Measurements from ENCODE around the gene CCNY.

Gene CCNY

DNA sequence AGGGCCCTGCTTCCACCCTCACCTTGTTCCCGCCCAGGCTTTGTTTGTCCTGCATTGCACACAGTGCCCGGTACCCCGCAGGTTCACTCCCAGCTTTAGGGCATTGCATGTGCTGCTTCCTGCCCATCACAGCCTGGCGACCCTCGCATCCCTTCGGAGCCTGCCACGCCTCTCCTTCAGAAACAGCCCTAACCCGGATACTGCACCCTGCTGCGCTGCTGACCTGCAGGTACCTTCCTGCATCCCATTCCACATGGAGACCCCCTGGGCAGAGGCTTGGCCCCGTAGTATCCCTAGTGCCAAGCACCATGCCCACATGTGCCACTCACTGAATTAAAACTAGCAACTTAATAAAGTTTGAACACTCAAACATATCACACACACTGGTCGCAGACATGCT, 249.0 kb downstream of the CCNY start:
- no peak for TF ChIP-seq POLR2A (IDR thresholded peaks at IDR 0.05; ENCODE audit: low read depth, low read length)
- FAIRE-seq, result no peak
- no peak for DNase-seq (ENCODE audit: insufficient read length, low spot score)

GRCh38 chr10:35585903-35586535, 249.7 kb downstream of the CCNY start:
- DNase-seq (ENCODE audit: insufficient read length, low spot score) (no peak), FAIRE-seq (no peak)
- no peak for TF ChIP-seq POLR2A (IDR thresholded peaks at IDR 0.05; ENCODE audit: low read depth, low read length)

DNA sequence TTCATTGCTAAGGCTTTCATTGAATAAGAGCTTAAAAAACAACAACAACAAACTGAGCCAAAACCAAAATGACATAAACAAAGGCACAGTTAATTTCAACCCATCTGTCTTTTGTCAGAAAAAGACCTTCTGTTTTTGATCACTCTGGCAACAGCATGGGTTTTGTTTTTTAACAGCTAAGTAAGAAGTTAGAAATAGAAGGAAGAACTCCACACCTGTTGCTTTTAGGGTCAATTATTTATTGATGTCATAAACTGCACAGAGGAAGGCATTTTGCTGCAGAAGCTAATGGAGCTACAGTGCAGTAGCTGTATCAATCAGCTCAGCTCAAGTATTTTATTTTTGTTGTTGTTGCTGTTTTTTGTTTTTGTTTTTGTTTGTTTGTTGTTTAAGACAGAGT, 252.5 kb downstream of the CCNY start:
- DNase-seq (ENCODE audit: insufficient read length, low spot score) (no peak), FAIRE-seq (no peak)
- TF ChIP-seq POLR2A (IDR thresholded peaks at IDR 0.05; ENCODE audit: low read depth, low read length), result no peak

- TF ChIP-seq POLR2A (IDR thresholded peaks at IDR 0.05; ENCODE audit: low read depth, low read length), result no peak
- DNase-seq (ENCODE audit: insufficient read length, low spot score) (no peak), FAIRE-seq (no peak)
Measured at GRCh38 chr10:35592441-35592840, 256.1 kb downstream of the CCNY start.

DNA sequence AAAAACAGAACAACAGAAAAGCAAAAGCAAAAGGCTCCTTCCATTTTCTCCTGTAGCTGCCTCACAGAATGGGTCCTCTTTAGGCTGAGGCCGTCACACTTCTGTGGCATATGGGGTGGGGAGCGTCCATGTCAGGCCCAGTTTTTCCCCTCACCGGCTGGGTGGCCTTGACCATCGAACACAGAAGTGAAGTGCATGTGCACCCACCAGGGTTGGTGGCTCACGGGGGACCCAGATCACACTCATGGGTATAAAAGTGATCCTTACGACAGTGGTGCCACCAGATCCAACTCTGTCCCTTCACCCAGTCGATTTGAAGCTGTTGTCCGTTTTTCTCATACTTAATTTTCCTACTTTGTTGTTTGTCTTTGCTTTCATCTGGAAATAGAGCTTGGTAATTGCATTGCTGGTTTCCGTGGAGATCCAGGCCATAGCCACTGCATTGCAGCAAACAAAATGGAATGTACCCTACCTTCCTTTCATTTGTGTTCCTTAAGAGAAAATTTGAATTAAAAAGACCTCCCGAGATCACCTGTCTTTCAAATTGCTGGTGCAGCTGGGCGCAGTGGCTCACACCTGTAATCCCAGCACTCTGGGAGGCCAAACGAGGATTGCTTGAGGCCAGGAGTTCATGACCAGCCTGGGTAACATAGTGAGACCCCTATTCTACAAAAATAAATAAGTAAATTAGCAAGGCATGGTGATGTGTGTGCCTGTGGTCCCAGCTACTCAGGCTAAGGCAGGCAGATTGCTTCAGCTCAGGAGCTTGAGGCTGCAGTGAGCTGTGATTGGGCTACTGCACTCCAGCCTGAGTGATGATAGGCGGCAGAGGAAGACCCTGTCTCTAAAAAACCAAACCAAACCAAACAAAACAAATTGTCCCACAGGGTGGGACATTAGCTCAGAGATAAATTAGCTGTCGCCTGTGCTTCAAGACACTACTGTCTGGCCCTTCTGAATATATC, 258.1 kb downstream of the CCNY start:
- no peak for DNase-seq (ENCODE audit: insufficient read length, low spot score)
- TF ChIP-seq POLR2A (IDR thresholded peaks at IDR 0.05; ENCODE audit: low read depth, low read length), result no peak
- FAIRE-seq, result no peak

GRCh38 chr10:35595106-35595505, 258.8 kb downstream of the CCNY start:
- DNase-seq (ENCODE audit: insufficient read length, low spot score) (no peak), FAIRE-seq (no peak)
- no peak for TF ChIP-seq POLR2A (IDR thresholded peaks at IDR 0.05; ENCODE audit: low read depth, low read length)

DNA sequence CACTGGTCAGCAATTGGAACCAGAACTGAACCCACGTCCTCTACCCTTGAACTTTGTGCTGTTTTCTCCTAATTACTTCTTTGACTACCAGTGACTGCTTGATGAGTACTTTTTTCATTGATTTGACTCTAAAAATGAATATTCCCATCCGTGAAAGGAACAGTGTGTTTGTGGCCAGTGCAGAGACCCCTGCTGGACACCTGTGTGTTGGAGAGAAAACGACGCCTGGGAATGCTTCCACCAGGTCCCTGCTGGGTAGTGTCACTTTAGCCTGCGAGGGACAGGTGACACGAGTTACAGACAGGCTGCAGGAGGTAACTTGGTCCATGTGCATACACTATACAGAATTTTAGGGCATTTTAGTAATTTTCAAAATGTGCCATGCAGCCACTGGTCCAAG, 262.1 kb downstream of the CCNY start:
- FAIRE-seq (no peak), DNase-seq (ENCODE audit: insufficient read length, low spot score) (no peak)
- TF ChIP-seq POLR2A (IDR thresholded peaks at IDR 0.05; ENCODE audit: low read depth, low read length), result no peak

- FAIRE-seq (no peak), DNase-seq (ENCODE audit: insufficient read length, low spot score) (no peak)
- TF ChIP-seq POLR2A (IDR thresholded peaks at IDR 0.05; ENCODE audit: low read depth, low read length), result no peak
Measured at GRCh38 chr10:35600193-35600592, 263.9 kb downstream of the CCNY start.

GRCh38 chr10:35605191-35605590, 268.9 kb downstream of the CCNY start, which contains the start of gene GJD4:
Gene GJD4 (plus strand): TSS chr10:35605341. CDS start chr10:35605568, 227 bp downstream.
- FAIRE-seq (no peak), DNase-seq (ENCODE audit: insufficient read length, low spot score) (no peak)
- TF ChIP-seq POLR2A (IDR thresholded peaks at IDR 0.05; ENCODE audit: low read depth, low read length), result no peak

DNA sequence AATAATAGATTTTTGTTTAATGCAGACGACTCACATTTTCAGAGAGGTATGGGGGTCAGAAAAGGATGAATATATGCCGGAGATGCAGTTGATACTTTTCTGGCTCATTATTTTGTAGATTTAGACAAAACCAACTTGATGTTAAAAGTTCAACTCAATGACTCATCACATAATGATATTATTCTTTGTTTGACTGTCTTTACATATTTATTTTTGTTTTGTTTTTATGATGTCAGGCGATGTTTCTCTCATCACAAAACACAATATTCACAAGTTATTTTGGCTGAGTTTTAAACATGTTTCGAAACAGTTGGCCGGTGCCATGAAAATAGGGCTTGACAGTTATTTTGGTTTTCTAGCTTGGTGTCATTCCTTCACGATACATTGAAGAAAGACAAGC, 270.1 kb downstream of the CCNY start:
- no peak for TF ChIP-seq POLR2A (IDR thresholded peaks at IDR 0.05; ENCODE audit: low read depth, low read length)
- FAIRE-seq, result no peak

GRCh38 chr10:35607475-35608327, 271.4 kb downstream of the CCNY start:
- DNase-seq (ENCODE audit: insufficient read length, low spot score), result no peak
- no peak for FAIRE-seq

More for the DNA sequence above, 270.1 kb downstream of the CCNY start:
- DNase-seq (ENCODE audit: insufficient read length, low spot score), result no peak

GRCh38 chr10:35608328-35608672, 272.0 kb downstream of the CCNY start:
- FAIRE-seq (no peak), DNase-seq (ENCODE audit: insufficient read length, low spot score) (no peak)
- no peak for TF ChIP-seq POLR2A (IDR thresholded peaks at IDR 0.05; ENCODE audit: low read depth, low read length)

More at GRCh38 chr10:35607475-35608327, 271.4 kb downstream of the CCNY start:
- no peak for TF ChIP-seq POLR2A (IDR thresholded peaks at IDR 0.05; ENCODE audit: low read depth, low read length)

DNA sequence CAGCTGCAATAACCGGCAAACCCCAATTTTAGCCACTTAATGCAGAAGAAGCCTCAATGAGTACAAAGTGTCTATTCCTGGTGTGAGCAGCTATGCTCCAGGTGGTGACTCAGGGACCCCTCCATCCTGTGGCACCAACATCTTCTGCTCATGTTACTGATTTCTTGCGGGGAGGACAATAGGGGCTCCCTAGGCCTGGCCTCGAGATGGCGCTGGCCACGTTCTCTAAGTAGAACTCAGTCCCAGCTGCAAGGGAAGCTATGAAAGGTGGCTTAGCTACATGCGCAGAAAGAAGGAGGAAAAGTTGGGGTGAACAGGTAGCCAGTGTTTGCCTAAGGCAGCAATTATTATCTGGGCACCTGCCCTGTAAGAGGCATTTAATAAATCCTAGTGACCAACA, 275.4 kb downstream of the CCNY start:
- DNase-seq (ENCODE audit: insufficient read length, low spot score), result no peak
- TF ChIP-seq POLR2A (IDR thresholded peaks at IDR 0.05; ENCODE audit: low read depth, low read length), result no peak
- FAIRE-seq, result no peak

Measured in H54 (cell line).